Osteocyte (in vitro differentiated cells): Measurements from ENCODE around the gene SORCS3. TPM values are rescaled to one million over a fixed set of nuclear protein-coding genes. Genes with fewer than 3 reads are reported as not detected.
"Not testable (repeated sequence)": the region's sequence is repeated elsewhere in the genome, so short reads cannot be mapped to it uniquely, and the experiment has no call there.

Source experiments
- DNase-seq: peaks from one replicate; pipeline ENCODE4 v3.0.0; 2021; ENCODE audit warnings: mixed read lengths; ENCODE audit not compliant: unreplicated experiment; ENCODE audit errors: extremely low spot score
- H3K27ac Mint-ChIP-seq: one replicate; pipeline ENCODE4 v1.8.0; 2021; ENCODE audit warnings: mild to moderate bottlenecking, mixed read lengths; ENCODE audit not compliant: unreplicated experiment
- H3K27me3 Mint-ChIP-seq: one replicate; pipeline ENCODE4 v1.8.0; 2021; ENCODE audit warnings: mixed read lengths; ENCODE audit not compliant: unreplicated experiment
- H3K36me3 Mint-ChIP-seq: one replicate; pipeline ENCODE4 v1.8.0; 2021; ENCODE audit warnings: mixed read lengths; ENCODE audit not compliant: unreplicated experiment
- H3K4me1 Mint-ChIP-seq: one replicate; pipeline ENCODE4 v1.8.0; 2021; ENCODE audit warnings: mixed read lengths; ENCODE audit not compliant: unreplicated experiment
- H3K4me3 Mint-ChIP-seq: one replicate; pipeline ENCODE4 v1.8.0; 2021; ENCODE audit warnings: mild to moderate bottlenecking, moderate library complexity, mixed read lengths; ENCODE audit not compliant: unreplicated experiment
- H3K9me3 Mint-ChIP-seq: one replicate; pipeline ENCODE4 v1.8.0; 2021; ENCODE audit warnings: mixed read lengths; ENCODE audit not compliant: unreplicated experiment
- total RNA-seq: library from RNA; stranded (reverse); gene quantifications from 2 replicates; pipeline ENCODE4 v1.2.1, GENCODE V29; 2021
- TF ChIP-seq, protein P1 (sequence below): fragments of 200-600 bp; sonication (generic); IDR thresholded peaks from 2 replicates; pipeline ENCODE4 v1.5.0; 2021; ENCODE audit warnings: antibody characterized with exemption, mild to moderate bottlenecking, moderate library complexity

The SORCS3 gene
- total RNA-seq, 1 donor from 2014 or later = not detected

DNA sequence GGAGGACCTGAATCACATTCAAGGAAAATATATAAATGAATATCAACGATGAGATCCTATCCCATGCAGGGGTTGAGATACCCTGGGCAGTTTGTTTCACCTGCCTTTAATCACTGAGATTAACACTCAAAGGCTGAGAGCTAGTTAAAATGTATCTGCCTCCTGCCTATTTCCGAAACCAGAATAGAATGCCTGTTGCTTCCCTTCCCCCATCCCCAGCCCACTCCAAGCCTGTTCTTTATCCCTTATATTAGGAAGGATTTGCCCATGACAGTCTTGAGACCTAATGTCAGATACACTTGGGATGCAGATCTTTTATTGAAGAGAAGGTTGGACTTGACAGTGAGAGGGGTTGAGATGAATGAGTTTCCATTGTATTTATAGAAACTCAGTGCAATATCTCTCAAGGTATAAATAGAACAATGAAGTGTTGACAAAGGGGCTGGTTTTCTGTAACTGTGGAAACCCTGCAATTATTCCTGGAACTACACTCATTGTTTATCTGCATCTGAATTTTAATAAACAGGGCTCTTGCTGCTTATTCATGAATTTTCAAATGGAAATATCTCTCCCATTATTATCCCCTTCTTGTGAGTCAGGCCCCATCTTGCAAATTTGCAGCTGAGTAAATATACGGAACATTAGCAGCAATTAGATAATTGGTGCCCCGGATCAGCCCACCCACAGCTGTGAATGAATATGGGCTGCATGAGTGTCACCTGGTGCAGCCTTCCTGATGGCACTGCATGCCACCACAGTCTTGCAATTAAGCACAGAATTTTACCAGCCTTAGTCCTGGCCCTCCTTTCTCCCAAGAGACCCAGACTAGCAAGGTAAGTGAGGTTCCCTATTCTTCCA lies 66.7 kb downstream of the SORCS3 start:
- Mint-ChIP-seq H3K27me3 (no peaks in the 10 kb centered on the region), H3K9me3 (no peaks in the 10 kb centered on the region), H3K4me3 (no peak overlapping the region), H3K27ac (no peak overlapping the region), H3K4me1 (no peaks in the 10 kb centered on the region), H3K36me3 (no peaks in the 10 kb centered on the region)
- DNase-seq = no peak
- TF ChIP-seq, protein P1, sequence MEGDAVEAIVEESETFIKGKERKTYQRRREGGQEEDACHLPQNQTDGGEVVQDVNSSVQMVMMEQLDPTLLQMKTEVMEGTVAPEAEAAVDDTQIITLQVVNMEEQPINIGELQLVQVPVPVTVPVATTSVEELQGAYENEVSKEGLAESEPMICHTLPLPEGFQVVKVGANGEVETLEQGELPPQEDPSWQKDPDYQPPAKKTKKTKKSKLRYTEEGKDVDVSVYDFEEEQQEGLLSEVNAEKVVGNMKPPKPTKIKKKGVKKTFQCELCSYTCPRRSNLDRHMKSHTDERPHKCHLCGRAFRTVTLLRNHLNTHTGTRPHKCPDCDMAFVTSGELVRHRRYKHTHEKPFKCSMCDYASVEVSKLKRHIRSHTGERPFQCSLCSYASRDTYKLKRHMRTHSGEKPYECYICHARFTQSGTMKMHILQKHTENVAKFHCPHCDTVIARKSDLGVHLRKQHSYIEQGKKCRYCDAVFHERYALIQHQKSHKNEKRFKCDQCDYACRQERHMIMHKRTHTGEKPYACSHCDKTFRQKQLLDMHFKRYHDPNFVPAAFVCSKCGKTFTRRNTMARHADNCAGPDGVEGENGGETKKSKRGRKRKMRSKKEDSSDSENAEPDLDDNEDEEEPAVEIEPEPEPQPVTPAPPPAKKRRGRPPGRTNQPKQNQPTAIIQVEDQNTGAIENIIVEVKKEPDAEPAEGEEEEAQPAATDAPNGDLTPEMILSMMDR = no peak

DNA sequence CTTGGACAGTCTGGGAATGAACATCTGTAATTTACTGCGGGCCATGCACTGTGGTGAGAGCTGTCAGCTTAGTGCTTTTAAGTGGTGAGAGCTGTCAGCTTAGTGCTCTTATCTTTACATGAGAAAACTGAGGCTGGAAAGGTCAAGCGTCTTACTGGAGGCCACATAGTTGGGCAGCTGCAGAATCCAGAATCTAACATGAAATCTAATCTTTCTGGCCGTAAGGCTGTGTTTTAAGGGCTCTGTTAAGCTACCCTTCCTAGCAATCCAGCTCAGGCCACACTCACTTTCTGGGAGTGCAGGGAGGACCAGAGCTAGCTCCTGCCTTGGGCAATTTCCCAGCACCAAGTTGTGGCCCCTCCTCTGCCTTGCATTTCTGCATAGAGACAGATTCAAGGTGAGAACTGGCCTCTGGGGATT lies 70.2 kb downstream of the SORCS3 start:
- no peaks in the 10 kb centered on the region for H3K36me3 Mint-ChIP-seq
- H3K4me1 Mint-ChIP-seq = no peaks in the 10 kb centered on the region
- peaks cover 6% of the 10 kb centered on the region for H3K9me3 Mint-ChIP-seq
- H3K27ac Mint-ChIP-seq = no peak overlapping the region
- TF ChIP-seq, protein P1 = no peak
- no peak for DNase-seq
- no peak overlapping the region for H3K4me3 Mint-ChIP-seq
- no peaks in the 10 kb centered on the region for H3K27me3 Mint-ChIP-seq

DNA sequence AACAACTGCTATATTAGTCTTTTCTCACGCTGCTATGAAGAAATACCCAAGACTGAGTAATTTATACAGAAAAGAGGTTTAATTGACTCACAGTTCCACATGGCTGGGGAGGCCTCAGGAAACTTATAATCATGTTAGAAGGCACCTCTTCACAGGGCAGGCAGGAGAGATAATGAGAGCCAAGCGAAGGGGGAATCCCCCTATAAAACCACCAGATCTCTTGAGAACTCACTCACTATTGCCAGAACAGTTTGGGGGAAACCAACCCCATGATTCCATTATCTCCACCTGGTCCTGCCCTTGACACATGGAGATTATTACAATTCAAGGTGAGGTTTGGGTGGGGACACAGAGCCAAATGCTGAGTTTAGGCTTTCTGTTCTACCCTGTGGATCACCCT lies 89.5 kb downstream of the SORCS3 start:
- peaks cover 21% of the 10 kb centered on the region for H3K9me3 Mint-ChIP-seq
- DNase-seq, H3K27me3 Mint-ChIP-seq, H3K4me3 Mint-ChIP-seq, H3K36me3 Mint-ChIP-seq, H3K4me1 Mint-ChIP-seq, H3K27ac Mint-ChIP-seq: not testable (repeated sequence)

DNA sequence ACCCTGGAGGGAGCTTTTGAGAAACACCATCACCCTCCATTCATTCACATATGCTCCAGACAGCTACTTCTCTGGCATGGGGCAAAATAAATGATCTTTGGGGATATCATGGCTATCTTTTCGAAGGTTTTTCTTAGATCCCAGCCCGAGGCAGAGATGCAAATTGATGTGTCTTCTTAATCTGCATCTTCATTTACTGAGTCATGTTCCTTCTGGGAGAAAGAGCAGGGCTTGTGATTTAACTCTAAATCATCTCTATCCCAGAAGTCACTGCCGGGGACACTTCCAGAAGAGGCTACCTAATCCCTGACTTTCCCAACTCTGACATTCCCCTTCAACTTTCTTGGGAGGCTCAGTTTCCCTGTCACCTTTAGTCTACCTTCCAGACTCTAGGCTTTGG lies 90.1 kb downstream of the SORCS3 start:
- Mint-ChIP-seq H3K36me3 (no peaks in the 10 kb centered on the region), H3K27ac (no peak overlapping the region), H3K4me1 (no peaks in the 10 kb centered on the region), H3K9me3 (peaks cover 15% of the 10 kb centered on the region), H3K27me3 (no peaks in the 10 kb centered on the region), H3K4me3 (no peak overlapping the region)
- DNase-seq = no peak
- TF ChIP-seq, protein P1 = no peak

DNA sequence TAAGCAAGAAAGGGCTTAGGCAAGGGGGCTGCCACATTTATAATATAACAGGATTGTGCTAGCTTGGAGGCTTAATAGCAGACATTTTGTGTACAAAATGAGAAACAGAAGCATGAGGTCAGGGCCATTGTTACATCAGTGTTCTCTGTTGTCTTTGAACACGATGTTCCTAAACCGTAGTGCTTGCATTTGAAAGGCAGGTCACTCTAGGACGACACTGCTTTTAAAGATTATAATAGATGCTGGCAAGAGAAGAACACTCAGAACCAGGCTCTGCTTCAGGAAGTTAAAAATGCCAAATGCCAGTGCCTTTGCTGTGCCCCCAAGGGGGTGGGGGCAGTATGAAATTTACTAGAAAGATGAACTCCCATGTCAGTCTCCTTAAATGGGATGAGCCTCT lies 91.1 kb downstream of the SORCS3 start:
- no peak for DNase-seq
- peaks cover 5% of the 10 kb centered on the region for H3K9me3 Mint-ChIP-seq
- no peaks in the 10 kb centered on the region for H3K36me3 Mint-ChIP-seq
- H3K4me3 Mint-ChIP-seq = no peak overlapping the region
- TF ChIP-seq, protein P1 = no peak
- H3K4me1 Mint-ChIP-seq = no peaks in the 10 kb centered on the region
- H3K27me3 Mint-ChIP-seq = no peaks in the 10 kb centered on the region
- no peak overlapping the region for H3K27ac Mint-ChIP-seq
